Measurements from ENCODE around the gene CYREN. TPM values are rescaled to one million over a fixed set of nuclear protein-coding genes. Genes with fewer than 3 reads are reported as not detected.
A peak's percentile ranks its signal among the peaks of the same experiment; 100 is the strongest.

The CYREN gene
- total RNA-seq, 1 donor from 2014 or later, result 39.6 TPM

- H3K36me3 ChIP-seq, result peaks cover 12% of the 10 kb centered on the region
- TF ChIP-seq, protein P1, sequence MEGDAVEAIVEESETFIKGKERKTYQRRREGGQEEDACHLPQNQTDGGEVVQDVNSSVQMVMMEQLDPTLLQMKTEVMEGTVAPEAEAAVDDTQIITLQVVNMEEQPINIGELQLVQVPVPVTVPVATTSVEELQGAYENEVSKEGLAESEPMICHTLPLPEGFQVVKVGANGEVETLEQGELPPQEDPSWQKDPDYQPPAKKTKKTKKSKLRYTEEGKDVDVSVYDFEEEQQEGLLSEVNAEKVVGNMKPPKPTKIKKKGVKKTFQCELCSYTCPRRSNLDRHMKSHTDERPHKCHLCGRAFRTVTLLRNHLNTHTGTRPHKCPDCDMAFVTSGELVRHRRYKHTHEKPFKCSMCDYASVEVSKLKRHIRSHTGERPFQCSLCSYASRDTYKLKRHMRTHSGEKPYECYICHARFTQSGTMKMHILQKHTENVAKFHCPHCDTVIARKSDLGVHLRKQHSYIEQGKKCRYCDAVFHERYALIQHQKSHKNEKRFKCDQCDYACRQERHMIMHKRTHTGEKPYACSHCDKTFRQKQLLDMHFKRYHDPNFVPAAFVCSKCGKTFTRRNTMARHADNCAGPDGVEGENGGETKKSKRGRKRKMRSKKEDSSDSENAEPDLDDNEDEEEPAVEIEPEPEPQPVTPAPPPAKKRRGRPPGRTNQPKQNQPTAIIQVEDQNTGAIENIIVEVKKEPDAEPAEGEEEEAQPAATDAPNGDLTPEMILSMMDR (IDR thresholded peaks at IDR 0.05), result no peak
- H3K27ac ChIP-seq, result peak overlapping the region; percentile 65
- H3K4me3 ChIP-seq, result no peak overlapping the region
- peaks cover 65% of the 10 kb centered on the region for H3K4me1 ChIP-seq
- ATAC-seq (no peak), DNase-seq (no peak)
- H3K27me3 ChIP-seq (ENCODE audit: low read depth), result no peaks in the 10 kb centered on the region
- intact Hi-C loops (cut with DNase I), result no loop called here
- H3K9me3 ChIP-seq, result peaks cover 5% of the 10 kb centered on the region
Observed at GRCh38 chr7:135159359-135160085, 11.0 kb downstream of the CYREN start.

GRCh38 chr7:135158874-135159273 lies 11.6 kb downstream of the CYREN start:
- TF ChIP-seq, protein P1 (IDR thresholded peaks at IDR 0.05), result no peak
- ATAC-seq, result no peak
- no peaks in the 10 kb centered on the region for H3K27me3 ChIP-seq (ENCODE audit: low read depth)
- no peak for DNase-seq
- peaks cover 5% of the 10 kb centered on the region for H3K9me3 ChIP-seq
- intact Hi-C loops (cut with DNase I), result no loop called here
- H3K4me1 ChIP-seq, result peaks cover 60% of the 10 kb centered on the region
- peaks cover 6% of the 10 kb centered on the region for H3K36me3 ChIP-seq
- peak overlapping the region; percentile 40 for H3K27ac ChIP-seq
- H3K4me3 ChIP-seq, result no peak overlapping the region

DNA sequence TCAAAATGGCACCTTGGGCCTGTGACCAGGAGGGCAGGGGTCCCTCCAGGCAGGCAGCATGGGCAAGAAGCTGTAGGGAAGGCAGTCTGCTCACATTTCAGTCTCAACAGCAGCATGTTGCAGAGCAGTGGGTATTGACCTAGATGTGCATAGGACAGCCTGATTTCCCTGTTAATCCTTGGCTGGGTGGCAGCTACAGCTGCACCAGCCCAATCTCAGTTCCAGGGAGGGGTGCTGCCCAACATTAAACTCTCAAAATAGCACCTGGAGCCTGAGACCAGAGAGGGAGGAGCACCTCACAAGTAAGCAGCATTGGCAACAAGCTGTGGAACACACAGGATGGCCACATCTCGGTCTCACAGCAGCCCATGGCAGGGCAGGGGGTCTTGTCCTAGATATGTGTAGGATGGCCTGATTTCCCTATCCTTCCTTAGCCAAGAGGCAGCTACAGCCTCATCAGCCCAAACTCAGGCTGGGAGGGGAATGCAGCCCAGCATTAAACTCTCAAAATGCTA lies 12.3 kb downstream of the CYREN start:
- ATAC-seq (no peak), DNase-seq (no peak)
- H3K27me3 ChIP-seq (ENCODE audit: low read depth), result no peaks in the 10 kb centered on the region
- no peak overlapping the region for H3K4me3 ChIP-seq
- peaks cover 53% of the 10 kb centered on the region for H3K4me1 ChIP-seq
- TF ChIP-seq, protein P1 (IDR thresholded peaks at IDR 0.05), result no peak
- intact Hi-C loops (cut with DNase I), result no loop called here
- peak overlapping the region; percentile 40 for H3K27ac ChIP-seq
- no peaks in the 10 kb centered on the region for H3K36me3 ChIP-seq
- H3K9me3 ChIP-seq, result peaks cover 5% of the 10 kb centered on the region

GRCh38 chr7:135156290-135156689 lies 14.2 kb downstream of the CYREN start:
- H3K4me1 ChIP-seq, result peaks cover 52% of the 10 kb centered on the region
- H3K27me3 ChIP-seq (ENCODE audit: low read depth), result no peaks in the 10 kb centered on the region
- H3K9me3 ChIP-seq, result peaks cover 5% of the 10 kb centered on the region
- H3K27ac ChIP-seq, result no peak overlapping the region
- TF ChIP-seq, protein P1 (IDR thresholded peaks at IDR 0.05), result no peak
- intact Hi-C loops (cut with DNase I), result no loop called here
- ATAC-seq, result no peak
- no peaks in the 10 kb centered on the region for H3K36me3 ChIP-seq
- no peak for DNase-seq
- no peak overlapping the region for H3K4me3 ChIP-seq

DNA sequence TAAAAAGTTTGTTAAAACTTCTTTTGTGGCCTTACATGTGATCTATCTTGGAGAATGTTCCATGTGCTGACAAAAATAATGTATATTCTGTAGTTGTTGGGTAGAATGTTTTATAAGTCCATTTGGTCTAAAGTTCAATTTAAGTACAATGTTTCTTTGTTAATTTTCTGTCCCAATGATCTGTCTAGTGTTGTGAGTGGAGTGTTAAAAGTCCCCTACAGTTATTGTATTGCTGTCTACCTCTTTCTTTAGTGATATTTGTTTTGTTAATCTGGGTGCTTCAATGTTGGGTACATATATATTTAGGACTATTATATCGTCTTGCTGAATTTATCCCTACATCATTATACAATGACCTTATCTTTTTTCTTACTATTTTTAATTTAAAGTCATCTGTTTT lies 15.8 kb downstream of the CYREN start:
- H3K27ac ChIP-seq, result no peak overlapping the region
- ATAC-seq, result no peak
- no peaks in the 10 kb centered on the region for H3K36me3 ChIP-seq
- intact Hi-C loops (cut with DNase I), result no loop called here
- no peak overlapping the region for H3K4me3 ChIP-seq
- H3K9me3 ChIP-seq, result peaks cover 5% of the 10 kb centered on the region
- DNase-seq, result no peak
- H3K4me1 ChIP-seq, result peaks cover 50% of the 10 kb centered on the region
- TF ChIP-seq, protein P1 (IDR thresholded peaks at IDR 0.05), result no peak
- no peaks in the 10 kb centered on the region for H3K27me3 ChIP-seq (ENCODE audit: low read depth)

All from lower lobe of right lung (tissue), 2 donors.